GM12878 (cell line): ENCODE data around the gene ARF3. TPM values are rescaled to one million over a fixed set of nuclear protein-coding genes. Genes with fewer than 3 reads are reported as not detected.

Experiments
- ATF3 ChIP-seq: IDR thresholded peaks from 2 replicates; pipeline ENCODE4 v1.6.1; 2011; ENCODE audit warnings: low read depth, mild to moderate bottlenecking, low read length, moderate library complexity, borderline replicate concordance; ENCODE audit errors: extremely low read depth
- CBX5 ChIP-seq: sonication (generic); IDR thresholded peaks from 2 replicates; pipeline ENCODE4 v1.6.1; 2016; ENCODE audit warnings: low read depth, moderate library complexity, mild to moderate bottlenecking, inconsistent platforms
- E2F4 ChIP-seq: IDR thresholded peaks from 2 replicates; pipeline ENCODE4 v1.6.1; 2012; ENCODE audit warnings: low read depth, low read length, improper control_type of control experiment
- ELK1 ChIP-seq: IDR thresholded peaks from 2 replicates; pipeline ENCODE4 v1.6.1; 2012; ENCODE audit warnings: low read depth, low read length, improper control_type of control experiment
- FOS ChIP-seq: IDR thresholded peaks from 3 replicates; pipeline ENCODE4 v1.6.1; 2011; ENCODE audit warnings: borderline replicate concordance; ENCODE audit not compliant: insufficient read length; ENCODE audit errors: extremely low read depth
- FOXK2 ChIP-seq: fragments of 450-650 bp; IDR thresholded peaks from 2 replicates; pipeline ENCODE4 v1.6.1; 2017; ENCODE audit warnings: mild to moderate bottlenecking, moderate library complexity
- NFYA ChIP-seq: IDR thresholded peaks from 2 replicates; pipeline ENCODE4 v1.6.1; 2011; ENCODE audit warnings: low read depth, mild to moderate bottlenecking, low read length, improper control_type of control experiment, borderline replicate concordance
- NKRF ChIP-seq: fragments of 450-650 bp; conservative IDR thresholded peaks from 2 replicates; pipeline ENCODE4 v1.6.1; 2017; ENCODE audit warnings: mild to moderate bottlenecking, moderate library complexity
- PBX3 ChIP-seq: IDR thresholded peaks from 2 replicates; pipeline ENCODE4 v1.6.1; 2011; ENCODE audit warnings: mild to moderate bottlenecking, low read depth, low read length, moderate library complexity; ENCODE audit not compliant: insufficient replicate concordance
- PML ChIP-seq: IDR thresholded peaks from 2 replicates; pipeline ENCODE4 v1.6.1; 2012; ENCODE audit warnings: low read length, inconsistent platforms
- RELA ChIP-seq: fragments of 450-650 bp; IDR thresholded peaks from 2 replicates; pipeline ENCODE4 v1.8.0; 2014; ENCODE audit warnings: borderline replicate concordance; ENCODE audit not compliant: partially characterized antibody
- SKIL ChIP-seq: fragments of 450-650 bp; IDR thresholded peaks from 2 replicates; pipeline ENCODE4 v1.6.1; 2017; ENCODE audit warnings: mild to moderate bottlenecking, low read depth, inconsistent platforms; ENCODE audit not compliant: poor library complexity, severe bottlenecking
- SRF ChIP-seq, 2 experiments: IDR thresholded peaks; 2 replicates each; pipeline ENCODE4 v1.6.1; 2011; ENCODE audit warnings: low read depth in 2 of 2, low read length in 2 of 2, mild to moderate bottlenecking in 1 of 2, moderate library complexity in 1 of 2
- STAT3 ChIP-seq: IDR thresholded peaks from 2 replicates; pipeline ENCODE4 v1.6.1; 2011; ENCODE audit warnings: low read depth, low read length, improper control_type of control experiment
- ZNF687 ChIP-seq: fragments of 450-650 bp; IDR thresholded peaks from 2 replicates; pipeline ENCODE4 v1.6.1; 2017; ENCODE audit warnings: mild to moderate bottlenecking, moderate library complexity
- ZZZ3 ChIP-seq: IDR thresholded peaks from 2 replicates; pipeline ENCODE4 v1.6.1; 2011; ENCODE audit warnings: low read depth; ENCODE audit not compliant: control insufficient read depth, insufficient read length
- polyA plus RNA-seq, 11 experiments: library from polyadenylated mRNA; depleted of rRNA in 4 of 11; unstranded in 6 of 11; stranded (reverse) in 5 of 11; fragments of >200 nt; fragmentation: Nextera tagmentation in 4 of 11; fragmentation: Illumina TruSeq in 1 of 11; extraction: Ambion mirVana in 4 of 11; extraction: Trizol in 1 of 11; gene quantifications; 1 replicate in 1 of 11; 2 replicates in 10 of 11; pipeline versions ENCODE4 v1.2.1 to v1.2.3, GENCODE V29; 2011 to 2016; ENCODE audit warnings: inconsistent platforms in 2 of 11, missing spikeins in 2 of 11, low read depth in 1 of 11
- total RNA-seq, 4 experiments: library from RNA; depleted of rRNA in 3 of 4; stranded (reverse); fragments of >200 nt in 3 of 4; fragmentation: Illumina TruSeq in 1 of 4; extraction: Trizol in 1 of 4; gene quantifications; 2 replicates each; pipeline versions ENCODE4 v1.2.1 to v1.2.3, GENCODE V29; 2013 to 2021

Gene ARF3
- total and polyA plus RNA-seq, 10 of the 15 experiments (the other 5 are each of a cell fraction or from before 2014, with no cell fraction given) = 8.7 to 263 (median 74.4) TPM

GRCh38 chr12:48924617-48925303 lies 32.5 kb downstream of the ARF3 start (continued):
- TF ChIP-seq ZNF687 (peak; percentile 74; the same call in 1 of the 2 replicates), CBX5 (no peak), FOS (no peak), PBX3 (no peak), RELA (no peak), SKIL (no peak), FOXK2 (no peak), ELK1 (no peak), ATF3 (0 out of 2 replicates have a peak, but pooled peaks have one; percentile 4), STAT3 (no peak), ZZZ3 (no peak), NKRF (peak; percentile 83), E2F4 (no peak), PML (no peak), SRF (IDR thresholded peaks at IDR 0.05; ENCODE audit: low read depth in 2 of 2, low read length in 2 of 2) (no peak), NFYA (no peak)
